EH (cell line): Measurements from ENCODE around the gene FAM89A.
"Not testable (repeated sequence)": the region's sequence is repeated elsewhere in the genome, so short reads cannot be mapped to it uniquely, and the experiment has no call there.

Source experiments
- DNase-seq: peaks from one replicate; pipeline ENCODE4 v3.0.0-alpha.2; 2015; ENCODE audit warnings: low read depth

The FAM89A gene

GRCh38 chr1:231055271-231055670 is 15.2 kb upstream of the FAM89A start:
- DNase-seq, result no peak

DNA sequence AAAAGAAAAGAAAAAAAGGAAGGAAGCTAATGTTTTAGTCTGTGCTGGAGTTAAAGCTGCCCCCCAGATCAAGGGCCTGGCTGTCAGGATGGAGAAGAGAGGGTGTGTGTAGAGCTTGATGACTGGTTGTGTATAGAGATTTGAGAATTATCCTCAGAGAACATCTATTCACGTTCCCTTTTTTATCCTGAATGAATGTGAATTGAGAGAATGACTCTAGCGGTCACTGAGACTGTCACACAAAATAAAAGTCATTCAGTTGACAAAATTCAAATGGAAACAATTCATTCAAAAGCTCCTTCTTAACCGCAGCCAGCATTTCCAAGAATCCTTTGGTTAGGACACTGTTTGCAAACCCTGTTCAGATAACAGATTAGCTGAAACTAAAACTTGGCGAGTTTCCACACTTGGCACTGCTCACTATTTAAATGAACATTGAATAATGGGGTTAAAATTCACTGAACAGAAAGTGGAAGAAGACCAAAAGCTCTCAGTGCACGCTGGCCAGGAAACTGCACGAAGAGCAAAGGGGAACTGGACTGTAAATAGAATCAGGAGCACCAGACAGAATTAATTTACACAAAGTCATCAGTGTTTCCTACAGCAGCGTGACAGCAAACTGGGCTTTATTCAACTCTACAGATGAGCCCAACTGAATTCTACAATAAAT is 13.6 kb upstream of the FAM89A start:
- DNase-seq, result peak; percentile 88

GRCh38 chr1:231052777-231053176 is 12.7 kb upstream of the FAM89A start:
- DNase-seq, result no peak

DNA sequence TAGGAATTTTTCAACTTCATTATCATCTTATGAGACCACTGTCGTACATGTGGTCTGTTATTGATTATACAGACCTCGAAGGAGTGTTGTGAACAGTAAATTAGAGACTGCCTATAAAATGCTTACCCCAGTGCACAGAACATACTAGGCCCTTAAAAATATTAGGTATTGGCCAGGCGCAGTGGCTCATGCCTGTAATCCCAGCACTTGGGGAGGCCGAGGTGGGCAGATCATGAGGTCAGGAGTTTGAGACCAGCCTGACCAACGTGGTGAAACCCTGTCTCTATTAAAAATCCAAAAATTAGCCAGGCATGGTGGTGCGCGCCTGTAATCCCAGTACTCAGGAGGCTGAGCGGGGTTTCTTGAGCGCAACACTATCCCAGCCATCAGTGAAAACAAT is 10.9 kb upstream of the FAM89A start:
- not testable (repeated sequence) for DNase-seq

DNA sequence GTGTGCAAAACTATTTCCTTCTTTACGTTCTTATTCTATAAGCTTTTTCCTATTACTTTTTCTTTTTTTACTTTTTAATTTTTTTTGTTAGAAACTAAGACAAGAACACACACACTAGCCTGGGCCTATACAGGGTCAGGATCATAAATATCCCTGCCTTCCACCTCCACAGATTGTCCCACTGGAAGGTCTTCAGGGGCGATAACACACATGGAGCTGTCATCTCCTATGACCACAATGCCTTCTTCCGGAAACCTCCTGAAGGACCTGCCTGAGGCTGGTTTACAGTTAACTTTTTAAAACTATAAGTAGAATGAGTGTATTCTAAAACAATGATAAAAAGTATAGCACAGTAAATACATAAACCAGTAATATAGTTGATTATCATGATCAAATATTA is 10.3 kb upstream of the FAM89A start:
- no peak for DNase-seq

GRCh38 chr1:231049121-231049979 is 9.3 kb upstream of the FAM89A start:
- DNase-seq, result no peak

- not testable (repeated sequence) for DNase-seq
These were observed 8.4 kb upstream of the FAM89A start for GRCh38 chr1:231048419-231048818.

- DNase-seq, result not testable (repeated sequence)
These were observed 7.5 kb upstream of the FAM89A start for GRCh38 chr1:231047529-231047928.

DNA sequence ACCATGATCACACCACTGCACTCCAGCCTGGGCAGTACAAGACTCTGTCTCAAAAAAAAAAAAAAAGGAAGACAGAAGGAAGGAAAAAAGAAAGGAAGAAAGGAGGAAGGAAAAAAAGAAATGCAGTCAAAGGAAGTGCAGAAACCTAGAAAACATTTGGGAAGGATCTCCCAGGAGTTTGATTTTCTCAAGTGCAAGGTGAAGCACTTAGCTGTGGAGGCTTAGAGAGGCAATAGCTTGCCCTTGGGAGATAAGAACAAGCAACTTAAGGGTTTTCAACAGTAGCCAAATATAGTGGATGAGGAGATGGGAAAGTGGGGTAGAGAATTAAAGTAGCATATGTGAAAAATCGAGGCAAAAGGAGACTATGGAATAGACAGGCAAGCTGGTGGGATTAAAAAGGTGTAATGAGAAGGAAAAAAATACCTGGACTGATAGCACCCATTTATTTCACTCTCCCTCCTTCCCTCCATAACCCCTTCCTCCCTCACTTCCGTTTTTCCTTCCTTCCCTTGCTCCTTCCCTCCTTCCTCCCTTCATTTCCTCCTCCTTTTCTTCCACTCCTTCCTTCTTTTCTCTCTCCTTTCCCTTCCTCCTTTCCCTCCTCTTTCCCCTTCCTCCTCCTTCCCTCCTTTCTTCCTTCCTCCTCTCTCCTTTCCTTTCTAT is 6.8 kb upstream of the FAM89A start:
- no peak for DNase-seq

DNA sequence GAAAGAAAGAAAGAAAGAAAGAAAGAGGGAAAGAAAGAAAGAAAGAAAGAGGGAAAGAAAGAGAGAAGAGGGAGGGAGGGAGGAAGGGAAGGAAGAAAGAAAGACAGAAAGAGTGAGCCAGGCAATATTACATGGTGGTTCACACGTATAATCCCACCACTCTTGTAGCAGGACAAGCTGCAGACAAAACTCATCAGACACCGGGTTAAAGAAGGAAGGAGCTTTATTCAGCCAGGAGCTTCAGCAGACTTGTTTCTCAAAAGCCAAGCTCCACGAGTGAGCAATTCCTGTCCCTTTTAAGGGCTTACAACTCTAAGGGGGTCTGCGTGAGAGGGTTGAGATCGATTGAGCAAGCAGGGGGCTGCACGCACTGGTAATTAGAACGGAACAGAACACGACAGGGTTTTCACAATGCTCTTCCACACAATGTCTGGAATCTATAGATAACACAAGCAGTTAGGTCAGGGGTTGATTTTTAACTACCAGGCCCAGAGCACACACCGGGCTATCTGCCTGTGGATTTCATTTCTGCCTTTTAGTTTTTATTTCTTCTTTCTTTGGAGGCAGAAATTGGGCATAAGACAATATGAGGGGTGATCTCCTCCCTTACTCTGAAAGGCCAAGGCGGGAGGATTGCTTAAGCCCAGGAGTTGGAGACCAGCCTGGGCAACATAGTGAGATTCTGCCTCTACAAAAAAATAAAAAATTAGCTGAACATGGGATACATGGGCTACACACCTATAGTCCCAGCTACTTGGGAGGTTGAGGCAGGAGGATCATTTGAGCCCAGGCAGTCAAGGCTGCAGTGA is 6.1 kb upstream of the FAM89A start:
- DNase-seq, result not testable (repeated sequence)

GRCh38 chr1:231045286-231045685 is 5.2 kb upstream of the FAM89A start:
- DNase-seq, result no peak

GRCh38 chr1:231044588-231044987 is 4.5 kb upstream of the FAM89A start:
- no peak for DNase-seq

DNA sequence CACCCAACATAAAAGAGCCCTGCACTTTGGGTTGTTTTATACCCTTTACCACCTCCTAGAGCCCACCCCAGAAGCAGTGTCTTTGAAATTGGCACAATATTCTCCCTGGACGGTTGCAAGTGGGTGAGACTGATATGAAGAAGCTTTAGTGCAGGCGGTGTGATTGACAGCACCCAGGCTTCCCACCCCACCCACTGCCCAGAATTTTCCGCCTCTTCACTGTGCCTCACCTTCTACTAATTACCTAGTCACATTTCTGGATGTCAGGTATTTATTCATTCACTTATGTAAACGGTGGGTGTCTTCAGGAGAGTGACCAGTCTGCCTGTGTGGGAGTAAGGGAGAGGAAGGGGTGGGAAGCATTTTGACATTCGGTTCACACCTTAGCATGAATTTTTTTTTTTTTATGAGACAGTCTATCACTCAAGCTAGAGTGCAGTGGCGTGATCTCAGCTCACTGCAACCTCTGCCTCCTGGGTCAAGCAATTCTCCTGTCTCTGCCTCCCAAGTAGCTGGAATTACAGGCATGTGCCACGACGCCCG is 1.7 kb upstream of the FAM89A start:
- no peak for DNase-seq

DNA sequence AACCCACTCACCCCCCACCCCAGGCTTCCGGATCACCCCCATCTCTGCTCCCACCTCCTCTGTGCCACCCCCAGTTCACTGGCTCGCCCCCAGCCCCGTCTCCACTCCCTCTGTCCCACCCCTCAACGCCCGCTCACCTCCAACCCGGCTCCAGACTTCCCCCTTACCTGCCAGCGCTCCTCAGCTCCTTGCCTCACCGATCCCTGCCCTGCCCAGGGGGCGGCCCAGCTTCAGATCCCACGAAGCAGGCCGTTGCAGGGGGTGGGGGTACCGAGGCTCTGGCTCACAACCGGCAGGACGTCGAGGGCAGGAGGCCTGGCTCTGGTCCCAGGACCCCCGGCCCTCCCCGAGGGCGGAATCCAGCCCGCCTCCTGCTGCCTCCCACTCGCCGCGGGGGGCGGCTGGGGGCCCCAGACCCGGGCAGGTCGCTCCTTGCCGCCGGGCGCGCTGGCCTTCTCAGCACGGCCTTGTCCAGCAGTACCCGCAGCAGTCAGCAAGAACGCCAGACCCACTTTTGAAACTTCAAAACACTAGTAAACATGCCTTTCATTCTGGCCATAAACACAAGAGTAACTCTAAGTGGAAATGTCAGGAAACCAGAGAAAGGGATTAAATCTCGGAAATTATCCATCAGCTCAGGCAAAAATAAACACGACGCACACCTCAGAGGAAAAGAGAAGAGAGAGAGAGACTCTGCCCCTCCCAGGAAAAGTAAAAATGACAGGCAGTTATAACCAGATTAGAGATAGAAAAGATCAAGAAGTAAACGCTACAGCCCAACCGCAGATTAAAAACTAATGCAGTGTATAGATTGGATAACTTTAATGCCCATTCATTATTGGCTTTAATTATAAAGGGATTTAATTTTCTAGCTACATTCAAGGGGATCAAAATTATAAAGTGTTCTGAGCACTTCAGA is 1.0 kb upstream of the FAM89A start:
- DNase-seq, result no peak

DNA sequence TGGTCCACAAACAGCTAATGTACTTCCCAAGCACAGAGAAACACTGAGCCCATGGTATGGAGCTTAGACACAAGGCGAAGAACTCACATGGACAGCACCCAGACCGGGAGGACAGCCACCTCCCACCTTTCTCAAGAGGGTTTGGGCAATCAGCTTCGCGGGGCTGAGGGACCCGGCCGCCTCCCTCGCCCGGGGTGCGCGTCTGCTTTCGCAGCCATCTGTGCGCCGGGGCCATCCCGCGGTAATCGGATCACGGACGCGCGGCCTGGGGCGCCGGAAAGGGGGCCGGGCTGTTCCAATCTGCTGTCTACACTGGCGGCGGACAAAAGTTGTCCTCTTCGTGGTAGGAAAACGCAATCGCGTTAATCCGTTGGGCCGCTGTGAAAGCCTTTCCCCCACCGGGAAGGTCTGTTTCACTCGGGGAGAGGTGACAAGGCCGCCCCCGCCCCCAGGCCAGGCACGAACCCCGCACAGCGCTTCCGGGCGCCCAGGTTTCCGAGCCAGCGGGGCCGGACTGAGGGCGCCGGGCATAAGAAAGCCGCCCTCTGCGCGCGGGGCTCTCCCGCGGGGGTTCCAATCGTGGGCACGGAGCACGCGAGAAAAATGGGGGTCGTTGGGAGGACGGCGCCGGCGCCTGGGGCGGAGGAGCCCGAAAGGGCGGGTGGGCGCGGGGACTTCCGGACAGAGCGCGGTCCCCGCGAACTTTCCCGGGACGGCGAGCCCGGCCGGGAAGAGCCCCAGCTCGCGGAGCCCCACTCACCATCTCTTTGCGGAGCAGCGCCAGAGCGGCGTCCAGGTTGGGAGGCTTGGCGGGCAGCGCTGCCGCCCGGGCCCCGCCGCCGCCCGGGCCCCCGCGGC is 664 bp downstream of the FAM89A start:
- peak; percentile 51 for DNase-seq

- peak; percentile 14 for DNase-seq
These were observed 2.2 kb downstream of the FAM89A start for GRCh38 chr1:231037585-231038517.

DNA sequence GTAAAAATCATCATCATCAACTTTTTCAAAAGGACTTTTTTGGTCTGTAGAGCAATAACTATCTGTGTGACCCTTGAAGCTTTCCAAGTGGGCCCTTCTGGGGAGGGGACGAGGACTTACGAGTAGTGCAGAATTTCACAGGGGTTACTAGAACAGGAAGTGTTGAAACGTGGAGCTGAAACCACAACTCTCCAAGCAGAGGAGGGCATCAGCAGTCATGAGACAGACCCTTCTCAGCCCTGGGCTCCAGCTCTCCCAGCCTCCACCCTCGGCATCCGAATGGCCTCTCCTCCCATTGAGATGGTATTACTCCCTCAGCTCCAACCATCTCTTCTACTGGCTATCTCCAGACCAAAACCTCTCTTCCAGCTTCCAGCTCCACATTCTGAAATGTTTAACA is 3.6 kb downstream of the FAM89A start:
- DNase-seq, result no peak

DNA sequence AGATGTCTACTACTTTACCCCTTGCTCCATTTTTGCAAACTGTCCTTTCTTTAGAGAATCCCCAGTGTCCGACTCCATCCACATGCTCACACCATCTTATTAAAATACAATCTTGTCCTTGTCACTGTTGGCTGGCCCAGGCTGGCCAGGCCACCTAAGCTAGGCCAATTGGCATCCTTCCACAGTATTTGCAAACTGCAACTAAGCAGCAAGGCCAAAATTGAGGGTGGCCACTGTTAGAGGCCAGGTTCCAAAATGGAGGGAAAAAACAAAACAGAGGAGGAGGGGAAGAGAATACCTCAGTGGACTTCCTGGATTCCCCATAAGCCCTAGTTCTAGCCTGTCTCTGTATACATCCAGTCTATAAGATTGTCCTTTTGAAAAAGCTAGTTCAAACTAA is 4.3 kb downstream of the FAM89A start:
- DNase-seq, result no peak

GRCh38 chr1:231032963-231033362 is 7.1 kb downstream of the FAM89A start:
- peak; percentile 19 for DNase-seq
